GM19468 (cell line): ENCODE data around the gene MALAT1.
"Not testable (repeated sequence)": the region's sequence is repeated elsewhere in the genome, so short reads cannot be mapped to it uniquely, and the experiment has no call there.

Experiments
- ATAC-seq: cut with Tn5 transposase; IDR thresholded peaks from one replicate; pipeline ENCODE4 v1.9.1; 2021; ENCODE audit warnings: mild to moderate bottlenecking, moderate library complexity, moderate number of reproducible peaks; ENCODE audit not compliant: unreplicated experiment; ENCODE audit errors: extremely low read depth

The MALAT1 gene

GRCh38 chr11:65497141-65498041 lies 1.5 kb upstream of the MALAT1 start:
- peak; percentile 60 for ATAC-seq

GRCh38 chr11:65498042-65498726 lies 661 bp upstream of the MALAT1 start:
- no peak for ATAC-seq

- no peak for ATAC-seq
These were observed 193 bp upstream of the MALAT1 start for GRCh38 chr11:65498727-65498976.

- ATAC-seq, result no peak
These were observed 1.0 kb downstream of the MALAT1 start for GRCh38 chr11:65499713-65500386.

GRCh38 chr11:65500387-65501185 lies 1.7 kb downstream of the MALAT1 start:
- ATAC-seq, result no peak

- ATAC-seq, result no peak
These were observed 2.3 kb downstream of the MALAT1 start for GRCh38 chr11:65501186-65501471.

GRCh38 chr11:65501472-65502273 lies 2.8 kb downstream of the MALAT1 start:
- ATAC-seq, result no peak

- ATAC-seq, result no peak
These were observed 3.4 kb downstream of the MALAT1 start for GRCh38 chr11:65502274-65502554.

- no peak for ATAC-seq
These were observed 3.9 kb downstream of the MALAT1 start for GRCh38 chr11:65502555-65503367.

- no peak for ATAC-seq
These were observed 4.6 kb downstream of the MALAT1 start for GRCh38 chr11:65503368-65503948.

- no peak for ATAC-seq
These were observed 5.3 kb downstream of the MALAT1 start for GRCh38 chr11:65503949-65504673.

GRCh38 chr11:65504674-65505465 lies 6.0 kb downstream of the MALAT1 start:
- no peak for ATAC-seq

- ATAC-seq, result no peak
These were observed 6.8 kb downstream of the MALAT1 start for GRCh38 chr11:65505466-65506289.

- no peak for ATAC-seq
These were observed 7.5 kb downstream of the MALAT1 start for GRCh38 chr11:65506290-65506771.

GRCh38 chr11:65506772-65507505 lies 8.1 kb downstream of the MALAT1 start:
- no peak for ATAC-seq

GRCh38 chr11:65512311-65512710 lies 13.5 kb downstream of the MALAT1 start:
- not testable (repeated sequence) for ATAC-seq
